ENCODE measurements around the gene USP34.

DNA sequence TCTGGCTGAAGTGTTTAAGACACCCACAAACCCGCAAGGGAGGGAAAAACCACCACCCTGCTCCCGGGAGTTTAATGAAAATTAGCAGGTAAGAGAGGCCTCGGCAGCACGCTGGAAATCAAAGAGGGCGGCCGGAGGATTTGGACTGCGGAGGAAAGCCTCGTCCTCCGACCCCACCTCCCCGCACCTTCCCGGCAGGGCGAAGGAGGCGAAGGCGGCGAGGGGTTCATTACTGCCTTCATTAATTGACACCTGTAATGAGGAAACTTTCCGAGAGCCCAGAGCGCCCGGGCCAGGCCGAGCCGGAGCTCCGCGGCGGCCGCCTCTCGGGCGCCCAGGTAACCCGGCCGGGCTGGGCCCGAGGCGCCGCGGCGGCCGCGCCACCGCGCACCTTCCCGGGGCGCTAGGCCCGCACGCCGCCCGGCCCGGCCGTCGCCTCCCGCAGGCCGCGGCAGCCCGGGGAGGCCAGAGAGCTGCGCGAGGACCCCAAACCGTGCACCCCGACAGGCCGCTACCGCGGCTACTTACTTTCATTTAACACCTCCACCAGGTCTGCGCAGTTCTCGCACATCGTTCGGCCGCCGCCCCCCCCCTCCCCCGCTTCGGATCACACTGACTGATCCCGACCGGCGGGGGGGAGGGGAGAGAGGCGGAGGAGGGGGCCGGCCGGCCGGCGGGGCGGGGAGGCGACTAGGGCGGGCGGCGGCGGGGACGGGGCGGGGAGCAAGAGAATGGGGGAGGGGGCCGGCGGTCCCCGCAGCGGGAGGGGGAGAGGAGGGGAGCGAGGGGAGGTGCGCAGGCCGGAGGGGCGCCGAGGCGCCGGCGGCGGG lies 550 bp downstream of the USP34 start:
- TF ChIP-seq POLR2A (IDR thresholded peaks at IDR 0.05) (peak in 1 of 4 donors; percentile 4), CTCF (IDR thresholded peaks at IDR 0.05) (no peak)

All from esophagus squamous epithelium (tissue), 4 donors.